ENCODE data around the gene BGN.

The BGN gene

GRCh38 chrX:153463031-153463430 lies 31.7 kb upstream of the BGN start:
- H2AK5ac ChIP-seq (ENCODE audit: low read length) = no peak overlapping the region
- H2BK5ac ChIP-seq (ENCODE audit: low read depth, low read length, poor library complexity) = no peak overlapping the region
- no peak overlapping the region for H4K8ac ChIP-seq (ENCODE audit: low read depth, low read length)
- no peak overlapping the region for H3K4me3 ChIP-seq (ENCODE audit: low read depth, low read length)
- no peak overlapping the region for H3K18ac ChIP-seq (ENCODE audit: low read length)
- H4K91ac ChIP-seq (ENCODE audit: low read depth, low read length) = no peak overlapping the region
- H2AFZ ChIP-seq (ENCODE audit: insufficient read depth, low read length, poor library complexity) = no peak overlapping the region
- H3K14ac ChIP-seq (ENCODE audit: low read length) = no peak overlapping the region
- H3K27ac ChIP-seq (ENCODE audit: low read depth, low read length) = no peak overlapping the region
- H3K9ac ChIP-seq (ENCODE audit: low read length) = no peak overlapping the region
- H2BK120ac ChIP-seq (ENCODE audit: insufficient read depth, low read length, poor library complexity) = no peak overlapping the region
- H3K36me3 ChIP-seq (ENCODE audit: control insufficient read depth in 1 of 2, insufficient read depth in 2 of 2, low read length in 2 of 2) = peaks cover 11 to 14% of the 10 kb centered on the region in 2 experiments
- no peak for DNase-seq
- H4K12ac ChIP-seq (ENCODE audit: low read depth, low read length) = no peak overlapping the region
- H3K27me3 ChIP-seq (ENCODE audit: insufficient read depth, low read length) = no peaks in the 10 kb centered on the region
- H3K79me1 ChIP-seq (ENCODE audit: low read length) = peaks cover 7% of the 10 kb centered on the region
- H3K4ac ChIP-seq (ENCODE audit: low read depth, low read length) = no peak overlapping the region
- H3K4me1 ChIP-seq (ENCODE audit: control insufficient read depth in 1 of 2, insufficient read depth in 2 of 2, low read length in 2 of 2) = peaks cover 6 to 8% of the 10 kb centered on the region in 2 experiments
- no peaks in the 10 kb centered on the region for H3K9me3 ChIP-seq (ENCODE audit: insufficient read depth, low read depth, low read length)
- no CpG with 5 or more reads among the region's 6 CpGs for WGBS (ENCODE audit: extremely low coverage, insufficient coverage, insufficient read length)
- no peaks in the 10 kb centered on the region for H3K79me2 ChIP-seq (ENCODE audit: control insufficient read depth, insufficient read depth, low read length, poor library complexity)
- H3K4me2 ChIP-seq (ENCODE audit: low read length) = no peak overlapping the region
- no peak overlapping the region for H2BK12ac ChIP-seq (ENCODE audit: low read length)
- no peak overlapping the region for H3K23ac ChIP-seq (ENCODE audit: low read length)

- H3K4me3 ChIP-seq (ENCODE audit: low read depth, low read length) = no peak overlapping the region
- H3K18ac ChIP-seq (ENCODE audit: low read length) = no peak overlapping the region
Measured at GRCh38 chrX:153463556-153463955, 31.2 kb upstream of the BGN start.

GRCh38 chrX:153464116-153464515 lies 30.7 kb upstream of the BGN start:
- no peak overlapping the region for H3K27ac ChIP-seq (ENCODE audit: low read depth, low read length)
- H3K4me1 ChIP-seq (ENCODE audit: control insufficient read depth in 1 of 2, insufficient read depth in 2 of 2, low read length in 2 of 2) = peaks cover 6 to 8% of the 10 kb centered on the region in 2 experiments
- WGBS (ENCODE audit: extremely low coverage, insufficient coverage, insufficient read length) = no CpG with 5 or more reads among the region's 5 CpGs
- no peak overlapping the region for H3K4me2 ChIP-seq (ENCODE audit: low read length)
- H2BK5ac ChIP-seq (ENCODE audit: low read depth, low read length, poor library complexity) = no peak overlapping the region
- no peak overlapping the region for H4K91ac ChIP-seq (ENCODE audit: low read depth, low read length)
- H4K12ac ChIP-seq (ENCODE audit: low read depth, low read length) = no peak overlapping the region
- no peak overlapping the region for H3K4me3 ChIP-seq (ENCODE audit: low read depth, low read length)
- H3K23ac ChIP-seq (ENCODE audit: low read length) = no peak overlapping the region
- peaks cover 12 to 14% of the 10 kb centered on the region in 2 experiments for H3K36me3 ChIP-seq (ENCODE audit: control insufficient read depth in 1 of 2, insufficient read depth in 2 of 2, low read length in 2 of 2)
- H2BK12ac ChIP-seq (ENCODE audit: low read length) = no peak overlapping the region
- no peak overlapping the region for H3K14ac ChIP-seq (ENCODE audit: low read length)
- no peaks in the 10 kb centered on the region for H3K9me3 ChIP-seq (ENCODE audit: insufficient read depth, low read depth, low read length)
- no peak overlapping the region for H2AK5ac ChIP-seq (ENCODE audit: low read length)
- H3K79me2 ChIP-seq (ENCODE audit: control insufficient read depth, insufficient read depth, low read length, poor library complexity) = no peaks in the 10 kb centered on the region
- no peak overlapping the region for H2AFZ ChIP-seq (ENCODE audit: insufficient read depth, low read length, poor library complexity)
- no peak overlapping the region for H3K9ac ChIP-seq (ENCODE audit: low read length)
- no peak overlapping the region for H2BK120ac ChIP-seq (ENCODE audit: insufficient read depth, low read length, poor library complexity)
- no peak for DNase-seq
- no peak overlapping the region for H3K18ac ChIP-seq (ENCODE audit: low read length)
- no peaks in the 10 kb centered on the region for H3K27me3 ChIP-seq (ENCODE audit: insufficient read depth, low read length)
- peaks cover 7% of the 10 kb centered on the region for H3K79me1 ChIP-seq (ENCODE audit: low read length)
- no peak overlapping the region for H4K8ac ChIP-seq (ENCODE audit: low read depth, low read length)
- H3K4ac ChIP-seq (ENCODE audit: low read depth, low read length) = no peak overlapping the region

More at GRCh38 chrX:153463556-153463955, 31.2 kb upstream of the BGN start:
- H3K9ac ChIP-seq (ENCODE audit: low read length) = no peak overlapping the region
- no peak for DNase-seq
- no peak overlapping the region for H2BK12ac ChIP-seq (ENCODE audit: low read length)
- peaks cover 6 to 8% of the 10 kb centered on the region in 2 experiments for H3K4me1 ChIP-seq (ENCODE audit: control insufficient read depth in 1 of 2, insufficient read depth in 2 of 2, low read length in 2 of 2)
- H3K23ac ChIP-seq (ENCODE audit: low read length) = no peak overlapping the region
- H2BK120ac ChIP-seq (ENCODE audit: insufficient read depth, low read length, poor library complexity) = no peak overlapping the region
- H2BK5ac ChIP-seq (ENCODE audit: low read depth, low read length, poor library complexity) = no peak overlapping the region
- H3K79me1 ChIP-seq (ENCODE audit: low read length) = peaks cover 7% of the 10 kb centered on the region
- no peak overlapping the region for H3K4me2 ChIP-seq (ENCODE audit: low read length)
- H4K8ac ChIP-seq (ENCODE audit: low read depth, low read length) = no peak overlapping the region
- H3K9me3 ChIP-seq (ENCODE audit: insufficient read depth, low read depth, low read length) = no peaks in the 10 kb centered on the region
- H3K27me3 ChIP-seq (ENCODE audit: insufficient read depth, low read length) = no peaks in the 10 kb centered on the region
- no peak overlapping the region for H2AK5ac ChIP-seq (ENCODE audit: low read length)
- no peak overlapping the region for H2AFZ ChIP-seq (ENCODE audit: insufficient read depth, low read length, poor library complexity)
- no peak overlapping the region for H3K14ac ChIP-seq (ENCODE audit: low read length)
- WGBS (ENCODE audit: extremely low coverage, insufficient coverage, insufficient read length) = no CpG with 5 or more reads among the region's 12 CpGs
- no peaks in the 10 kb centered on the region for H3K79me2 ChIP-seq (ENCODE audit: control insufficient read depth, insufficient read depth, low read length, poor library complexity)
- H4K12ac ChIP-seq (ENCODE audit: low read depth, low read length) = no peak overlapping the region
- peaks cover 12% of the 10 kb centered on the region in 2 experiments for H3K36me3 ChIP-seq (ENCODE audit: control insufficient read depth in 1 of 2, insufficient read depth in 2 of 2, low read length in 2 of 2)
- no peak overlapping the region for H4K91ac ChIP-seq (ENCODE audit: low read depth, low read length)
- no peak overlapping the region for H3K27ac ChIP-seq (ENCODE audit: low read depth, low read length)
- H3K4ac ChIP-seq (ENCODE audit: low read depth, low read length) = no peak overlapping the region

GRCh38 chrX:153465691-153466380 lies 28.9 kb upstream of the BGN start:
- H3K79me2 ChIP-seq (ENCODE audit: control insufficient read depth, insufficient read depth, low read length, poor library complexity) = no peaks in the 10 kb centered on the region
- no peak overlapping the region for H4K12ac ChIP-seq (ENCODE audit: low read depth, low read length)
- H3K9ac ChIP-seq (ENCODE audit: low read length) = no peak overlapping the region
- no peak overlapping the region for H4K91ac ChIP-seq (ENCODE audit: low read depth, low read length)
- no peak overlapping the region for H3K14ac ChIP-seq (ENCODE audit: low read length)
- no peak overlapping the region for H3K4me2 ChIP-seq (ENCODE audit: low read length)
- H3K27me3 ChIP-seq (ENCODE audit: insufficient read depth, low read length) = no peaks in the 10 kb centered on the region
- no peak overlapping the region for H3K18ac ChIP-seq (ENCODE audit: low read length)
- H2BK12ac ChIP-seq (ENCODE audit: low read length) = no peak overlapping the region
- no peak overlapping the region for H3K27ac ChIP-seq (ENCODE audit: low read depth, low read length)
- WGBS (ENCODE audit: extremely low coverage, insufficient coverage, insufficient read length) = no CpG with 5 or more reads among the region's 19 CpGs
- no peak overlapping the region for H3K4me3 ChIP-seq (ENCODE audit: low read depth, low read length)
- H2BK120ac ChIP-seq (ENCODE audit: insufficient read depth, low read length, poor library complexity) = no peak overlapping the region
- H4K8ac ChIP-seq (ENCODE audit: low read depth, low read length) = no peak overlapping the region
- no peak overlapping the region for H2AFZ ChIP-seq (ENCODE audit: insufficient read depth, low read length, poor library complexity)
- H3K79me1 ChIP-seq (ENCODE audit: low read length) = peaks cover 3% of the 10 kb centered on the region
- H3K9me3 ChIP-seq (ENCODE audit: insufficient read depth, low read depth, low read length) = no peaks in the 10 kb centered on the region
- no peak overlapping the region for H2BK5ac ChIP-seq (ENCODE audit: low read depth, low read length, poor library complexity)
- H2AK5ac ChIP-seq (ENCODE audit: low read length) = no peak overlapping the region
- no peak for DNase-seq
- no peak overlapping the region for H3K4ac ChIP-seq (ENCODE audit: low read depth, low read length)
- peaks cover 12 to 14% of the 10 kb centered on the region in 2 experiments for H3K36me3 ChIP-seq (ENCODE audit: control insufficient read depth in 1 of 2, insufficient read depth in 2 of 2, low read length in 2 of 2)
- H3K23ac ChIP-seq (ENCODE audit: low read length) = no peak overlapping the region
- H3K4me1 ChIP-seq (ENCODE audit: control insufficient read depth in 1 of 2, insufficient read depth in 2 of 2, low read length in 2 of 2) = peaks cover 4 to 6% of the 10 kb centered on the region in 2 experiments

Measured in trophoblast cell (in vitro differentiated cells and primary cell).